ENCODE results near the gene ZC3HAV1.
A peak's percentile ranks its signal among the peaks of the same experiment; 100 is the strongest.

Gene ZC3HAV1

DNA sequence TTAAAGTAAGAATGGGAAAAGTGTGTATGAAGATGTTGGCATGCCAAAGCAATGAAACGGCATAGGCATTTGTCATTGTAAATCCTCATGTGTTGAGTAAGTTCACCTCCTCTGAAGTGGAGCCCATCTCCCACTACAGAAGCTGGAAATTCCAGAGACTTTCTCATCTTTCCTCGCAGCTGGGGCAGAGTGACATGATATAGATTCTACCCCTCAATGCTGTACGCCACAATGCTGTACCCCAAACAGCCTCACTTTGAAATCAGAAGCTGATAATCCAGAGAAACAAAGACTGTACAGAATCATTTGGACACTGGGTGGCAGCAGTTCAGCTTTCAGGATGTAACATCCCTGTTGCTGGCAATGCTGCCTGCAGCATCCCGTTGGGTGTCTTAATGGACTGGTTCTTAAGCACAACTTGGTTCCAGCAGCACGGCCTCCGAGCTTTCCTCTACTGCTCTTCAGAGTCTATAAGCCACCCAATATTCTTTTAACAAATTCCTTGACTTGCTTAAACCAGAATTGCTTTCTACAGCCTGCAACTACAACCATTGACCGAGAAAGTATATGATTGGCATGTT is 92.5 kb downstream of the ZC3HAV1 start:
- DNase-seq (ENCODE audit: low read depth) = peak; percentile 30

- no peak for DNase-seq (ENCODE audit: low read depth)
Observed at GRCh38 chr7:139011373-139011772, 98.1 kb downstream of the ZC3HAV1 start.

DNA sequence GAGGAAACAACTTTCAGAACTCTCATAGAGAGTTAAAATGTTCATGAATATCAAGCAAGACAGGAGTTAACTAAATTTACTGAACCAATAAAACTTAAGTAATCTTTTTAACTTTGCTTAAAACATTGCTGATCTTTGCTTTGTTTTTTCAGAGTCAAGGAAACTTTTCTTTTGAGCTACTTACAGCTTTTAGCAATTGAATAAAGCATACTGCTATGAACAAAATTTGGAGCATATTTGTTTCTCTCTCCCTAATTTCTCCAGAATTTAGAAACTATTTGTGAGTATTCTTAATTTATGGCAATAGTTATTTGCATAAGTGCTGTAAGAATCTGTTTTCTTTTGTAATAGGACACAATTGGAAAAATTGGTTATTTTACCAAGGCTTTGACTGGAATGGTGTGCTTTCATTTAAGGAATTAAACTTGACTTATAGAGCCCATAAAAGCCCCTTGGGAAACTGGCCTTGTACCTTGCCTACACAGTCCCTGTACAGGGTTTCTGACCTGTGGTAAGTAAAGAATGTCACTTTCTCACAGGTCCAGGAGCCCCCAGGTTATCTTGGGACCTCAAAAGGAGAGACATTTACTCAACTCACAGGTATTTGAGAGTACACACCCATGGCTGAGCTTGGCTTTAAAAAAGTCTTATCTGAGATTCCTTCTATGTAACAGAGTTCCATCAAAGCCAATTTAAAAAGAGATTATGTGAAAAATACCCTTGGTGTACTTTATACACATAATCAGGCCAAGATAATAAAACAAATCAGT is 105.0 kb downstream of the ZC3HAV1 start:
- DNase-seq (ENCODE audit: low read depth) = no peak

DNA sequence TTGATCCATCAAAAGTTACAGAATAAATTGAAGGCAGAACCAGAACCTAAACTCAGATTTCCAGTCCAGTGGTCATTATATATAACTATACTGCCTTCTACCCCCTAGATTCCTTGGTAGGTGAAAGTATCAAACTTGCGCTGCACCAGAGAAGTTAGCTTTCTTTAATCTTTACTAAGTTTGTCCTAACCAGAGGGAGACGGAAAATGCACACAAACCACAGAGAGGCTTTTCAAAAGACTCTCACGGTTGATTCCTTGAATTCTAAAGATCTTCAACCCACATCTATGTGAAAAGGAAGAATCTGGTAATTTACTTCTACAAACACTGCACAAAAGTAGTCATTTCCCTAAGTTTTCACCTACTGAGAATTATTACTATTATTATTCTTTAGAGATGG is 110.1 kb downstream of the ZC3HAV1 start:
- no peak for DNase-seq (ENCODE audit: low read depth)
